Fibroblast of lung (primary cell): ENCODE results near the gene TBC1D12. TPM values are rescaled to one million over a fixed set of nuclear protein-coding genes. Genes with fewer than 3 reads are reported as not detected.

Experiments used
- DNase-seq, 2 donors: peaks; one replicate each; pipeline versions ENCODE4 v3.0.0 to v3.0.0-alpha.2; 2010; ENCODE audit warnings: low read depth in 2 of 2
- H2AFZ ChIP-seq: 2 replicates; pipeline ENCODE4 v1.5.1; 2012; ENCODE audit warnings: low read length, control low read depth, inconsistent platforms
- H3K27ac ChIP-seq: 2 replicates; pipeline ENCODE4 v1.5.1; 2011; ENCODE audit warnings: low read length, control low read depth; ENCODE audit not compliant: insufficient read depth
- H3K27me3 ChIP-seq: 2 replicates; pipeline ENCODE4 v1.5.1; 2011; ENCODE audit warnings: mild to moderate bottlenecking, low read length; ENCODE audit not compliant: control insufficient read depth, insufficient read depth
- H3K36me3 ChIP-seq: 2 replicates; pipeline ENCODE4 v1.5.1; 2011; ENCODE audit warnings: low read length; ENCODE audit not compliant: control insufficient read depth, insufficient read depth
- H3K4me1 ChIP-seq: 2 replicates; pipeline ENCODE4 v1.5.1; 2011; ENCODE audit warnings: low read length; ENCODE audit not compliant: control insufficient read depth, insufficient read depth; ENCODE audit errors: extremely low read depth
- H3K4me2 ChIP-seq: 2 replicates; pipeline ENCODE4 v1.5.1; 2011; ENCODE audit warnings: low read length, control low read depth; ENCODE audit not compliant: insufficient read depth; ENCODE audit errors: extremely low read depth
- H3K4me3 ChIP-seq, 4 experiments: fragments of 200-600 bp in 1 of 4; sonication (generic) in 1 of 4; replicated peaks in 1 of 4; 2 replicates each; pipeline ENCODE4 v1.5.1; 2011 to 2016; ENCODE audit warnings: low read length in 4 of 4, low read depth in 3 of 4, mild to moderate bottlenecking in 3 of 4, control low read depth in 2 of 4, inconsistent platforms in 1 of 4, mixed read lengths in 1 of 4; ENCODE audit not compliant: insufficient read depth in 1 of 4; ENCODE audit errors: control extremely low read depth in 1 of 4
- H3K79me2 ChIP-seq: 2 replicates; pipeline ENCODE4 v1.5.1; 2012; ENCODE audit warnings: mild to moderate bottlenecking, low read length, inconsistent platforms; ENCODE audit not compliant: control insufficient read depth, insufficient read depth
- H3K9ac ChIP-seq: 2 replicates; pipeline ENCODE4 v1.5.1; 2011; ENCODE audit warnings: mild to moderate bottlenecking, low read length, control low read depth; ENCODE audit not compliant: insufficient read depth
- H3K9me3 ChIP-seq: 2 replicates; pipeline ENCODE4 v1.5.1; 2012; ENCODE audit warnings: low read depth, low read length; ENCODE audit not compliant: control insufficient read depth, insufficient read depth
- H4K20me1 ChIP-seq: 2 replicates; pipeline ENCODE4 v1.5.1; 2011; ENCODE audit warnings: low read length; ENCODE audit not compliant: control insufficient read depth, insufficient read depth; ENCODE audit errors: extremely low read depth
- CTCF ChIP-seq, 2 donors: IDR thresholded peaks in 1 of 2; conservative IDR thresholded peaks in 1 of 2; 1 replicate in 1 of 2; 2 replicates in 1 of 2; pipeline ENCODE4 v1.5.1; 2011 to 2012; ENCODE audit warnings: low read length in 2 of 2, control low read depth in 1 of 2, inconsistent platforms in 1 of 2, low read depth in 1 of 2, mild to moderate bottlenecking in 1 of 2
- EZH2 ChIP-seq: IDR thresholded peaks from 2 replicates; pipeline ENCODE4 v1.5.1; 2012; ENCODE audit warnings: low read length, control low read depth, mild to moderate bottlenecking; ENCODE audit errors: missing control alignments
- polyA plus RNA-seq, 2 donors: library from polyadenylated mRNA; depleted of rRNA in 1 of 2; stranded (reverse) in 1 of 2; unstranded in 1 of 2; fragments of >200 nt; gene quantifications; 2 replicates each; pipeline ENCODE4 v1.2.1, GENCODE V29; 2011 to 2012; ENCODE audit warnings: missing spikeins in 1 of 2
- total RNA-seq: library from RNA; depleted of rRNA; stranded (reverse); fragments of >200 nt; gene quantifications from 2 replicates; pipeline ENCODE4 v1.2.1, GENCODE V29; 2014

Gene TBC1D12
- total and polyA plus RNA-seq, 2 donors (not counting 1 experiment from before 2014, with no cell fraction given): 7.8 to 13.9 TPM

DNA sequence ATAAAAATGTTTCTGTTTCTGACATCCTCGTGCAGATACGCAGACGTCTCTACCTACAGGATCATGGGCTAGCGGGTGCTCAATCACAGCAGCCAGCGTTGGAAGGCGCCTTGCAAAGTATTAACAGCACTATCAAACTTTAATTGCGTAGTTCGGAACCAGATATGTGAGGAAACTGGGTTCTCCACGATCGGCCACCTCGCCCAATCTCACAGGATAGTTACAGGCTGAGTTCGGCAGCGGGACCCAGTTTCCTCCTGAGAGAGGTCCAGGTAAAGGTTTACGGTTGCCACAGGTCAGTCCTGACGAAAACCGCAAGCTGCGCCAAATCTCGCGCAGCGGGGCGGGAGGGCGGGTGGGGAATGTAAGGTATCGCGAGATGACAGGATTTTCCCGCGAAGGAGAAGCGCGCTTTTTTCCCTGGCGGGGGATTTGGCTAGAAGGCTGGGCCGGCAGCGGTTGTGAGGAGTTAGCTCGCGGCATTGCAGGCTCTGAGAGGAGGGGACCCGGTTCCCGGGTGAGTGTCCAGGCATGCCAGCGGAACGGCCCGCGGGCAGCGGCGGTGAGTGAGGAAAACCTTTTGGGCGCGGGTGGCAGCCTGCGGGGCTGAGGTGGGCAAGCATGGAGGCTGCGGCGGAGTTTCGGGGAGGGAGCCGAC, 143.2 kb downstream of the TBC1D12 start, which contains the start of gene HELLS:
TSS of gene HELLS (plus strand) at position 398 of the 658 bp plus-strand sequence. CDS start at position 532, 134 bp downstream.
- Histone ChIP-seq H3K27me3 (no peaks in the 10 kb centered on the region), H3K4me1 (no peaks in the 10 kb centered on the region), H3K4me3 (peak within 1 kb of the TSS; percentile 64 to 91 (median 78)), H3K9me3 (no peaks in the 10 kb centered on the region), H2AFZ (peak within 1 kb of the TSS; percentile 98), H3K79me2 (peaks cover 24% of the 10 kb centered on the region), H3K36me3 (no peaks in the 10 kb centered on the region), H3K9ac (peak within 1 kb of the TSS; percentile 79), H4K20me1 (no peaks in the 10 kb centered on the region), H3K4me2 (peak within 1 kb of the TSS; percentile 97), H3K27ac (peak within 1 kb of the TSS; percentile 84)
- TF ChIP-seq CTCF (conservative IDR thresholded peaks at IDR 0.05 in 1 of 2, IDR thresholded peaks at IDR 0.05 in 1 of 2; ENCODE audit: low read depth in 1 of 2, low read length in 2 of 2) (no peak), EZH2 (no peak)
- DNase-seq: peak; percentile 74 to 87

DNA sequence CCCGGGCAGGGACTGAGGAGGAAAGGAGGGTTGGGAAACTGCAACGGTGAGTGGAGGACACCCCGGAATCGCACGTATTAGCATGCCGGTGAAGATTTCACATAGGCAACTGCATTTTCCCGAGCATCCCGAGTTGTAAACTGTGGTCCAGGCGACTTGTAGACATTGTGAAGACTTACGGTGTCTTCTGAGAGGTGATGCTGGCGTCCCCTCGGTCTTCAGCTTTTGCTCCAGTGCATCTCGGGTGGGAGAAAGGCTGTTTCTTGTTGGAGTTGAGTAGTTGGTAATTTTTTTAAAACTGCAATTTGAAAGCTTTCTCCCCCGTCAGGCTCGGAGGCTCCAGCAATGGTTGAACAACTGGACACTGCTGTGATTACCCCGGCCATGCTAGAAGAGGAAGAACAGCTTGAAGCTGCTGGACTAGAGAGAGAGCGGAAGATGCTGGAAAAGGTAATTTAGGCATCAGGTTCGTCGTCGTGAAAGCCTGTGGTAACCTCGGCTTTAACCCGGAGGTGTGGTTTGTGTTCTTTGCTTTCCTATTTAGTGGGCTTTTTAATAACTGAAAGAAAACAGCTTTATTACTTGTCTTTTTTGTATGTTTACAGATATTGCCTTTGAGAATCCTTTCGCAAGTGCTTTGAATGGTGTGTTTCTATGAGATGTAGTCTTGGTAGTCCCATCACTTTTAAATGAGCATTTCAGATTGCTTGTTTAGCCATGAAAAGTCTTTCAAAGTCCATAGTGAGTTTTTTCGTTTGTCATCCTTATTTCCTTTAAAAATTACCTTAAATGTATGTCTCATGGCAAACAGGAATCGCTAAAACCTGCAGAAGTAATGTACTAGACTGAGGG, 143.9 kb downstream of the TBC1D12 start:
- peak; percentile 22 to 30 for DNase-seq
- Histone ChIP-seq H2AFZ (peak overlapping the region; percentile 78), H3K36me3 (no peaks in the 10 kb centered on the region)

More for the DNA sequence above, 143.9 kb downstream of the TBC1D12 start:
- Histone ChIP-seq H3K27ac (peak overlapping the region; percentile 37), H3K4me3 (peak overlapping the region; percentile 64 to 91 (median 78)), H3K9ac (peak overlapping the region; percentile 79), H3K9me3 (no peaks in the 10 kb centered on the region), H4K20me1 (no peaks in the 10 kb centered on the region), H3K27me3 (no peaks in the 10 kb centered on the region), H3K79me2 (peaks cover 24% of the 10 kb centered on the region), H3K4me1 (no peaks in the 10 kb centered on the region), H3K4me2 (peak overlapping the region; percentile 97)
- TF ChIP-seq EZH2 (no peak), CTCF (conservative IDR thresholded peaks at IDR 0.05 in 1 of 2, IDR thresholded peaks at IDR 0.05 in 1 of 2; ENCODE audit: low read depth in 1 of 2, low read length in 2 of 2) (no peak)
